ENCODE measurements around the gene TLR3.

Gene TLR3

GRCh38 chr4:186020793-186021407 is 48.1 kb upstream of the TLR3 start:
- Histone ChIP-seq H2AFZ (ENCODE audit: low read depth, low read length, severe bottlenecking) (no peak overlapping the region), H3K9me2 (replicated peaks; ENCODE audit: insufficient read depth, low read length) (no peaks in the 10 kb centered on the region), H3K4me3 (ENCODE audit: insufficient read depth, low read length, poor library complexity, severe bottlenecking) (no peak overlapping the region), H3K4me2 (ENCODE audit: low read depth, low read length, poor library complexity, severe bottlenecking) (no peak overlapping the region), H4K20me1 (ENCODE audit: low read depth, low read length) (no peaks in the 10 kb centered on the region), H3K9ac (ENCODE audit: low read length) (no peak overlapping the region), H3K9me3 (ENCODE audit: insufficient read depth, low read length) (no peaks in the 10 kb centered on the region), H3K79me2 (ENCODE audit: insufficient read depth, low read length) (no peaks in the 10 kb centered on the region), H3F3A (ENCODE audit: insufficient read depth) (no peaks in the 10 kb centered on the region), H3K36me3 (ENCODE audit: low read length) (no peaks in the 10 kb centered on the region), H3K27ac (ENCODE audit: low read depth, low read length) (no peak overlapping the region), H3K27me3 (ENCODE audit: low read length) (no peaks in the 10 kb centered on the region)
- TF ChIP-seq EZH2phosphoT487 (conservative IDR thresholded peaks at IDR 0.05; ENCODE audit: low read length) (no peak), CTCF (IDR thresholded peaks at IDR 0.05; ENCODE audit: insufficient read depth, low read length, poor library complexity, severe bottlenecking) (no peak)

- Histone ChIP-seq H3K79me2 (ENCODE audit: insufficient read depth, low read length) (no peaks in the 10 kb centered on the region), H3K9me2 (replicated peaks; ENCODE audit: insufficient read depth, low read length) (no peaks in the 10 kb centered on the region), H3K9ac (ENCODE audit: low read length) (no peak overlapping the region), H3K4me3 (ENCODE audit: insufficient read depth, low read length, poor library complexity, severe bottlenecking) (no peak overlapping the region), H4K20me1 (ENCODE audit: low read depth, low read length) (no peaks in the 10 kb centered on the region), H3K36me3 (ENCODE audit: low read length) (no peaks in the 10 kb centered on the region), H3F3A (ENCODE audit: insufficient read depth) (no peaks in the 10 kb centered on the region), H3K27ac (ENCODE audit: low read depth, low read length) (no peak overlapping the region), H3K9me3 (ENCODE audit: insufficient read depth, low read length) (no peaks in the 10 kb centered on the region), H3K27me3 (ENCODE audit: low read length) (no peaks in the 10 kb centered on the region), H3K4me2 (ENCODE audit: low read depth, low read length, poor library complexity, severe bottlenecking) (no peak overlapping the region), H2AFZ (ENCODE audit: low read depth, low read length, severe bottlenecking) (no peak overlapping the region)
- TF ChIP-seq EZH2phosphoT487 (conservative IDR thresholded peaks at IDR 0.05; ENCODE audit: low read length), result no peak
- TF ChIP-seq CTCF (IDR thresholded peaks at IDR 0.05; ENCODE audit: insufficient read depth, low read length, poor library complexity, severe bottlenecking), result peak; percentile 32
Measured at GRCh38 chr4:186021461-186022167, 47.3 kb upstream of the TLR3 start.

- Histone ChIP-seq H2AFZ (ENCODE audit: low read depth, low read length, severe bottlenecking) (no peak overlapping the region), H3K79me2 (ENCODE audit: insufficient read depth, low read length) (no peaks in the 10 kb centered on the region)
Measured at GRCh38 chr4:186023975-186024374, 45.0 kb upstream of the TLR3 start.

More at GRCh38 chr4:186023975-186024374, 45.0 kb upstream of the TLR3 start:
- no peak overlapping the region for H3K9ac ChIP-seq (ENCODE audit: low read length)
- H3K4me2 ChIP-seq (ENCODE audit: low read depth, low read length, poor library complexity, severe bottlenecking), result no peak overlapping the region
- no peaks in the 10 kb centered on the region for H4K20me1 ChIP-seq (ENCODE audit: low read depth, low read length)
- no peaks in the 10 kb centered on the region for H3F3A ChIP-seq (ENCODE audit: insufficient read depth)
- H3K4me3 ChIP-seq (ENCODE audit: insufficient read depth, low read length, poor library complexity, severe bottlenecking), result no peak overlapping the region
- no peaks in the 10 kb centered on the region for H3K36me3 ChIP-seq (ENCODE audit: low read length)
- no peak for TF ChIP-seq EZH2phosphoT487 (conservative IDR thresholded peaks at IDR 0.05; ENCODE audit: low read length)
- no peak for TF ChIP-seq CTCF (IDR thresholded peaks at IDR 0.05; ENCODE audit: insufficient read depth, low read length, poor library complexity, severe bottlenecking)
- H3K9me3 ChIP-seq (ENCODE audit: insufficient read depth, low read length), result no peaks in the 10 kb centered on the region
- no peaks in the 10 kb centered on the region for H3K27me3 ChIP-seq (ENCODE audit: low read length)
- H3K27ac ChIP-seq (ENCODE audit: low read depth, low read length), result no peak overlapping the region
- no peaks in the 10 kb centered on the region for H3K9me2 ChIP-seq (replicated peaks; ENCODE audit: insufficient read depth, low read length)
